ENCODE results near the gene LACRT. TPM values are rescaled to one million over a fixed set of nuclear protein-coding genes. Genes with fewer than 3 reads are reported as not detected.

Gene LACRT
- total and polyA plus RNA-seq, 4 donors: not detected

GRCh38 chr12:54588110-54588889, 46.4 kb downstream of the LACRT start, which contains the start of gene PPP1R1A:
TSS of gene PPP1R1A (minus strand) at chr12:54588659. CDS start at chr12:54588488, 171 bp downstream.
- H3K9ac ChIP-seq (ENCODE audit: low read depth in 1 of 2, low read length in 2 of 2): peak within 1 kb of the TSS; percentile 67 to 68
- peaks cover 3 to 8% (median 5%) of the 10 kb centered on the region in 4 donors for H3K36me3 ChIP-seq (ENCODE audit: control insufficient read depth in 4 of 4, insufficient read depth in 3 of 4, low read depth in 1 of 4, low read length in 3 of 4)
- 2% methylated on average over 77 of the region's 77 CpGs for WGBS
- peak within 1 kb of the TSS; percentile 76 to 86 for H3K27ac ChIP-seq (ENCODE audit: low read depth in 1 of 2, low read length in 2 of 2)
- H3K4me1 ChIP-seq (ENCODE audit: control insufficient read depth in 4 of 4, insufficient read depth in 4 of 4, low read length in 3 of 4): peaks cover 8 to 41% (median 24%) of the 10 kb centered on the region in 4 donors
- H3K27me3 ChIP-seq (ENCODE audit: control insufficient read depth in 4 of 4, insufficient read depth in 4 of 4, low read length in 3 of 4): no peaks in the 10 kb centered on the region
- TF ChIP-seq FOXA2 (IDR thresholded peaks at IDR 0.05) (no peak), TAF1 (conservative IDR thresholded peaks at IDR 0.05) (no peak), NR2F2 (IDR thresholded peaks at IDR 0.05) (no peak), HNF4A (conservative IDR thresholded peaks at IDR 0.05) (peak in 1 of 2 donors; percentile 36), FOXA1 (IDR thresholded peaks at IDR 0.05) (no peak), RAD21 (IDR thresholded peaks at IDR 0.05) (no peak), ZBTB33 (IDR thresholded peaks at IDR 0.05) (no peak), SP1 (IDR thresholded peaks at IDR 0.05) (no peak)
- no peak for DNase-seq (ENCODE audit: low spot score)
- no peaks in the 10 kb centered on the region for H3K9me3 ChIP-seq (ENCODE audit: control insufficient read depth in 4 of 4, low read length in 3 of 4)
- H3K4me3 ChIP-seq (ENCODE audit: low read depth in 1 of 3, low read length in 3 of 3): peak within 1 kb of the TSS; percentile 68 to 82 (median 77)

- no peaks in the 10 kb centered on the region for H3K27me3 ChIP-seq (ENCODE audit: control insufficient read depth in 4 of 4, insufficient read depth in 4 of 4, low read length in 3 of 4)
- TF ChIP-seq ZBTB33 (IDR thresholded peaks at IDR 0.05): no peak
- peak; percentile 48 for TF ChIP-seq MAX (IDR thresholded peaks at IDR 0.05)
- peak; percentile 19 for TF ChIP-seq HNF4G (IDR thresholded peaks at IDR 0.05)
- TF ChIP-seq REST (IDR thresholded peaks at IDR 0.05): peak; percentile 79
- peak; percentile 70 to 88 for TF ChIP-seq RXRA (IDR thresholded peaks at IDR 0.05)
- peak; percentile 83 for TF ChIP-seq SP1 (IDR thresholded peaks at IDR 0.05)
- peak; percentile 68 for TF ChIP-seq YY1 (IDR thresholded peaks at IDR 0.05)
- peak; percentile 92 for TF ChIP-seq TAF1 (conservative IDR thresholded peaks at IDR 0.05)
- peak in 1 of 2 donors; percentile 25 for TF ChIP-seq GABPA (IDR thresholded peaks at IDR 0.05 in 1 of 2, conservative IDR thresholded peaks at IDR 0.05 in 1 of 2)
- TF ChIP-seq HNF4A (conservative IDR thresholded peaks at IDR 0.05): peak; percentile 82 to 87
- TF ChIP-seq EGR1 (IDR thresholded peaks at IDR 0.05; ENCODE audit: low read depth in 2 of 2): no peak
- peak; percentile 54 for TF ChIP-seq FOXA1 (IDR thresholded peaks at IDR 0.05)
- peak in 1 of 2 donors; percentile 72 for TF ChIP-seq JUND (IDR thresholded peaks at IDR 0.05)
- no peak for TF ChIP-seq ATF3 (IDR thresholded peaks at IDR 0.05)
- peak; percentile 27 for TF ChIP-seq NR2F2 (IDR thresholded peaks at IDR 0.05)
- no peak for TF ChIP-seq RAD21 (IDR thresholded peaks at IDR 0.05)
- TF ChIP-seq CTCF (IDR thresholded peaks at IDR 0.05; ENCODE audit: low read depth, low read length, missing input control): no peak
- peak; percentile 82 for TF ChIP-seq FOXA2 (IDR thresholded peaks at IDR 0.05)
Observed at GRCh38 chr12:54587315-54587873, 47.3 kb downstream of the LACRT start.

More at GRCh38 chr12:54587315-54587873, 47.3 kb downstream of the LACRT start:
- peak overlapping the region; percentile 76 to 86 for H3K27ac ChIP-seq (ENCODE audit: low read depth in 1 of 2, low read length in 2 of 2)
- DNase-seq (ENCODE audit: low spot score): peak; percentile 49
- no peaks in the 10 kb centered on the region for H3K9me3 ChIP-seq (ENCODE audit: control insufficient read depth in 4 of 4, low read length in 3 of 4)
- peaks cover 8 to 41% (median 24%) of the 10 kb centered on the region in 4 donors for H3K4me1 ChIP-seq (ENCODE audit: control insufficient read depth in 4 of 4, insufficient read depth in 4 of 4, low read length in 3 of 4)
- H3K4me3 ChIP-seq (ENCODE audit: low read depth in 1 of 3, low read length in 3 of 3): peak overlapping the region; percentile 68 to 82 (median 77)
- H3K9ac ChIP-seq (ENCODE audit: low read depth in 1 of 2, low read length in 2 of 2): peak overlapping the region; percentile 67 to 68
- peaks cover 3 to 14% (median 10%) of the 10 kb centered on the region in 4 donors for H3K36me3 ChIP-seq (ENCODE audit: control insufficient read depth in 4 of 4, insufficient read depth in 3 of 4, low read depth in 1 of 4, low read length in 3 of 4)
- WGBS: 32% methylated on average over 5 of the region's 5 CpGs
